Cardiac muscle cell (in vitro differentiated cells and primary cell): Measurements from ENCODE around the gene PROM2. TPM values are rescaled to one million over a fixed set of nuclear protein-coding genes. Genes with fewer than 3 reads are reported as not detected.

Experiments used
- DNase-seq, 2 donors: peaks; one replicate each; pipeline versions ENCODE4 v3.0.0 to v3.0.0-alpha.2; 2010 to 2017; ENCODE audit warnings: low read depth in 1 of 2, low spot score in 1 of 2
- H3K27ac ChIP-seq: fragments of 200-600 bp; sonication (generic); 2 replicates; pipeline ENCODE4 v1.5.1; 2016
- H3K27me3 ChIP-seq: fragments of 200-600 bp; sonication (generic); 2 replicates; pipeline ENCODE4 v1.6.0; 2016; ENCODE audit warnings: control low read depth
- H3K36me3 ChIP-seq: fragments of 200-600 bp; sonication (generic); 2 replicates; pipeline ENCODE4 v1.5.1; 2016; ENCODE audit warnings: control low read depth
- H3K4me1 ChIP-seq: fragments of 200-600 bp; sonication (generic); 2 replicates; pipeline ENCODE4 v1.8.1; 2017; ENCODE audit warnings: low read depth, mild to moderate bottlenecking, mixed run types
- H3K4me3 ChIP-seq: fragments of 200-600 bp; sonication (generic); 2 replicates; pipeline ENCODE4 v1.5.1; 2016; ENCODE audit warnings: mild to moderate bottlenecking
- H3K9me3 ChIP-seq: fragments of 200-600 bp; sonication (generic); 2 replicates; pipeline ENCODE4 v1.5.1; 2017; ENCODE audit warnings: low read depth, mild to moderate bottlenecking, control low read depth
- polyA plus RNA-seq: library from polyadenylated mRNA; unstranded; fragments of >200 nt; fragmentation: Nextera tagmentation; extraction: Ambion mirVana; gene quantifications from 2 replicates; pipeline ENCODE4 v1.2.1, GENCODE V29; 2016
- total RNA-seq: library from RNA; depleted of rRNA; stranded (reverse); fragments of >200 nt; gene quantifications from 2 replicates; pipeline ENCODE4 v1.2.3, GENCODE V29; 2016
- TF ChIP-seq, protein P1 (sequence below): IDR thresholded peaks from 2 replicates; pipeline ENCODE4 v1.5.1; 2012; ENCODE audit warnings: low read depth, mild to moderate bottlenecking, low read length

The PROM2 gene
- total and polyA plus RNA-seq, 2 experiments from 2014 or later, result 1.4 to 16.0 TPM

DNA sequence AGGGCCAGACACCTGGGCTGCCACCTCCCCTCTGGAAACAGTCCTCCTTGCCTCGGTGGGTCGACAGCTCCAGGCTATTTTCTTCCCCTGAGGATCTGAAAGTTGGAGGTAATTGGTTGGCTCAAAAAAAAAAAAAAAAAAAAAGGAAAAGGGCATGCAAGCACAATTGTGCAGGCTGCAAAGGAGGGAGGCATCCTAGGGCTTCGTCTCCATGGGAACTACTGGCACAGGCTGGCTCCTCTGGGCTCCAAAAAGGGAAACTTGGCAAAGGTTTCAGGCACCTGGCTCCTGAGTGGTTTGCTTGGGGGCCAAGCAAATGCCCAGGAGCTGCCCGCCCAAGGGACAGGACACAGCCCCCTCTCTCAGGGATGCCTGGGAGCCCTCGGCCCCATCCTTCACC lies 21.8 kb downstream of the PROM2 start:
- Histone ChIP-seq H3K4me3 (no peak overlapping the region), H3K27ac (no peak overlapping the region), H3K27me3 (no peaks in the 10 kb centered on the region), H3K4me1 (no peaks in the 10 kb centered on the region), H3K9me3 (no peaks in the 10 kb centered on the region), H3K36me3 (no peaks in the 10 kb centered on the region)
- TF ChIP-seq, protein P1, sequence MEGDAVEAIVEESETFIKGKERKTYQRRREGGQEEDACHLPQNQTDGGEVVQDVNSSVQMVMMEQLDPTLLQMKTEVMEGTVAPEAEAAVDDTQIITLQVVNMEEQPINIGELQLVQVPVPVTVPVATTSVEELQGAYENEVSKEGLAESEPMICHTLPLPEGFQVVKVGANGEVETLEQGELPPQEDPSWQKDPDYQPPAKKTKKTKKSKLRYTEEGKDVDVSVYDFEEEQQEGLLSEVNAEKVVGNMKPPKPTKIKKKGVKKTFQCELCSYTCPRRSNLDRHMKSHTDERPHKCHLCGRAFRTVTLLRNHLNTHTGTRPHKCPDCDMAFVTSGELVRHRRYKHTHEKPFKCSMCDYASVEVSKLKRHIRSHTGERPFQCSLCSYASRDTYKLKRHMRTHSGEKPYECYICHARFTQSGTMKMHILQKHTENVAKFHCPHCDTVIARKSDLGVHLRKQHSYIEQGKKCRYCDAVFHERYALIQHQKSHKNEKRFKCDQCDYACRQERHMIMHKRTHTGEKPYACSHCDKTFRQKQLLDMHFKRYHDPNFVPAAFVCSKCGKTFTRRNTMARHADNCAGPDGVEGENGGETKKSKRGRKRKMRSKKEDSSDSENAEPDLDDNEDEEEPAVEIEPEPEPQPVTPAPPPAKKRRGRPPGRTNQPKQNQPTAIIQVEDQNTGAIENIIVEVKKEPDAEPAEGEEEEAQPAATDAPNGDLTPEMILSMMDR, result no peak
- no peak for DNase-seq

DNA sequence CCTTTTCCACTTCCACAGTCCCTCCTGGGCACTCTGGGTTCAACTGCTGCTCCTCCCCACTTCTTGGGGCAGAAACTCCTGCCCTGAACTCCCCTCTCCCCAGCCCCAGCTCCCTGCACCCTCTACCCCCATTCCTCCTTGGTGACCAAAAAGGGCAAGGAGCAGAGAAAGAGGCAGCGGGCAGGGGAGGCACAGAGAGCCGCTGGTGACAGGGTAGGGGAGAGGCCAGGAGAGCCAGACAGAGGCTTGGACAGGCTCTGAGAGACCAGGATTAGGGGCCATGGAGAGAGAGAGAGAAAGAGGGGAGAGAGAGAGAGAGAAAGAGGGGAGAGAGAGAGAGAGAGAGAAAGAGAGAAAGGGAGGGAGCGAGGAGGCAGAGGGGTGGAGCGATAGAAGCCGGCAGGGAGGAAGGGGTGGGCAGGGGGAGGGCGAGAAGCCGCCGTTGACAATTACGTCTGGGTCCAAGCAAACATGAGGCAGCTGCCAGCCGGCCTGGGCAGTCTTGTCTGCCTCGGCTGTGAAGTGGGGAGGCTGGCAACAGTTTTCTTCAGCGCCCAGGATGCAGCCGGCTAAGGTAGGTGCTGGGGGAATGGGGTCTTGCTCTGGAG lies 22.7 kb downstream of the PROM2 start, which contains the start of gene KCNIP3:
Gene KCNIP3 (plus strand): TSS at position 468 of the 608 bp plus-strand sequence. CDS start 92 bp downstream, at position 560.
- Histone ChIP-seq H3K9me3 (no peaks in the 10 kb centered on the region), H3K36me3 (no peaks in the 10 kb centered on the region), H3K4me3 (no peak within 1 kb of the TSS), H3K27ac (no peak within 1 kb of the TSS), H3K4me1 (no peaks in the 10 kb centered on the region), H3K27me3 (no peaks in the 10 kb centered on the region)
- TF ChIP-seq, protein P1, result no peak
- DNase-seq, result peak; percentile 44 to 47

DNA sequence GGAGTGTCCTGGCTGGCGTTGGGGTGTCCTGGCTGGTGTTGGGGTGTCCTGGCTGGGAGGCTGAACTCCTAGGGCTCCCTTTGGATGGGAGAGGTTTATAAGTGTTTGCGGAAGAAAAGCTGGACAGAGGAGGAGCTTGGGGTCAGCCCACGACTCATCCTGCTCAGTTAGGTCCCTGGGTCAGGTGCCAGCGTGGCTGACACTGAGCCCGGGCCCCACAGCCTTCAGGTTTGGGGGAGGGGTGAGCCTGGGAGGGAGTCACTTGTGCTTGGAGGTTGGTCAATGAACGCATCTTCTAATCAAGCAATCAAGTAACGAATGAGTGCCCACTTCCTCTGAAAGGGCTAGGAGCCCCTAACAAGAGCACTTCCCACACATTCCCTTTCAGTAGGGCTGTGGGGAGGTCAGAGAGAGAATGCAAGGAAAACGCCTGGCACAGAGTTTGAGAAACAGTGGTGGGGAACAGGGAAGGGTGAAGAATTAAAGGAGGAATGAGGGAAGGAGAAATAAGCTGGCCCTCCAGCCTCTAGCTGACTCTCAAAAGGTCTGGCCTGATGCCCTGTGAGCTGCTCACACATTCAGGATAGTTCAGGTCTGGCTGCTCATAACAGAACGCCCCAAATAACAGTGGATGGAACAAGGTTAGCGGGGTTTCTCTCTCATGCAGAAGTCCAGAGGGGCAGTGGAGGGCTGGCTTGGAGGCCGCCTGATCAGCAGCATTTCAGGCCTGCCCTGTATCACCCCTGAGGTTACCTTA lies 23.6 kb downstream of the PROM2 start:
- no peak overlapping the region for H3K27ac ChIP-seq
- no peak for DNase-seq
- no peak overlapping the region for H3K4me3 ChIP-seq
- TF ChIP-seq, protein P1, result no peak
- H3K4me1 ChIP-seq, result no peaks in the 10 kb centered on the region
- H3K36me3 ChIP-seq, result no peaks in the 10 kb centered on the region
- no peaks in the 10 kb centered on the region for H3K27me3 ChIP-seq
- no peaks in the 10 kb centered on the region for H3K9me3 ChIP-seq

DNA sequence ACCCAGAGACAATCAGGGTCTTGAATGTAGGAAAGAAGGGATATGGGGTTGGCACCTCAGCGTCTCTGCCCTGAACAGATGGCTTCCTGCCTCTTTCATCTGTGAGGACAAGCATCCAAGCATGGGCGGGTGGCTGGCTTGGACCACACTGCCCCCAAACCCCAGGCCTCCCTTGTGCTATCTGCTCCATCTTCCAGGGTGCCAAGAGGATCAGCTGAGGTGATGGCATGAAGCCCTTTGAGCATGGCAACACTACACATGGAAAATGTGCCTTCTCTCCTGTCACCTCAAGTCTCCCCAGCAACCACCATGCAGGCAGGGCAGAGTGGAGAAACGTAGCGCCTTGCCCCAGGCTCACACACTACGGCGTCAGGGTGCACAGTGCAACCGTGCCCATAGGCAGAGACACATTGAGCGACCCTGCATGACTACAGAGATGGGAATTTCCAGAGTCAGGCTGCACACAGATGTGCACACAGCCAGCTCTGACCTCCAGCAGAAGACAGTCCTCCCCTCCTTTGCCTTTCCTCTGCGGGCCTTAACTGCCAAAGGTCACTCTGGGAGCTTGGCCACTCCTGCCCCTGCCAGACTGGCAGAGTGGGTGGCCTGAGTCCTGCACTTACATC lies 24.4 kb downstream of the PROM2 start:
- Histone ChIP-seq H3K9me3 (no peaks in the 10 kb centered on the region), H3K4me1 (no peaks in the 10 kb centered on the region), H3K36me3 (no peaks in the 10 kb centered on the region), H3K4me3 (no peak overlapping the region), H3K27ac (no peak overlapping the region), H3K27me3 (no peaks in the 10 kb centered on the region)
- TF ChIP-seq, protein P1, result no peak
- DNase-seq, result no peak

DNA sequence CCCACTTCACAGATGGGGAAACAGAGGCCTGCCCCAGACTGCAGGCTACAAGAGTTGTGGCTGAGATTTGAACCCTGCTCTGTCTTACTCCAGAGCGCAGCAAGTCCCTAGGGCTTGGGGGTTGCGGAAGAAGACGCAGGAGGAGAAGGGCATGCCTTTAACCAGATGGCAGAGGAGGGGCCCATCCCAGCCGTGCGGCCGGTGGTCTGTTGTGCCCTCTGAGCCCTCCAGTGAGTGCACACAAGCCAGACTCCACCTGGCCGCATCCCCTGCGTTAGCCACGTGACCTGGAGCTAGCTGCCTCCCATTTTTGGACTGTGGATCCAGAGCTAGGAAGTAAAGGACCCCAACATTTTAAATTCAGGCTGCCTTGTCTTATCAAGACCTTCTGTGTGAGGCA lies 25.7 kb downstream of the PROM2 start:
- no peaks in the 10 kb centered on the region for H3K36me3 ChIP-seq
- DNase-seq, result no peak
- no peaks in the 10 kb centered on the region for H3K9me3 ChIP-seq
- TF ChIP-seq, protein P1, result no peak
- no peak overlapping the region for H3K27ac ChIP-seq
- no peaks in the 10 kb centered on the region for H3K27me3 ChIP-seq
- no peaks in the 10 kb centered on the region for H3K4me1 ChIP-seq
- no peak overlapping the region for H3K4me3 ChIP-seq
